ENCODE measurements around the gene SLC16A13. TPM values are rescaled to one million over a fixed set of nuclear protein-coding genes. Genes with fewer than 3 reads are reported as not detected.

The SLC16A13 gene
- total RNA-seq, 1 donor from 2014 or later: 3.4 TPM

- no peak for DNase-seq (ENCODE audit: low read depth)
- TF ChIP-seq CTCF (IDR thresholded peaks at IDR 0.05; ENCODE audit: insufficient read depth, low read length, poor library complexity, severe bottlenecking): no peak
- no peaks in the 10 kb centered on the region for H3K27me3 ChIP-seq (ENCODE audit: control insufficient read depth, insufficient read depth, low read length)
- no peaks in the 10 kb centered on the region for H3K36me3 ChIP-seq (ENCODE audit: control insufficient read depth, insufficient read depth, low read length)
- peak overlapping the region; percentile 66 for H3K4me3 ChIP-seq (ENCODE audit: low read depth, low read length)
These were observed 742 bp upstream of the SLC16A13 start for GRCh38 chr17:7034955-7035590.

GRCh38 chr17:7038025-7038862, 2.4 kb downstream of the SLC16A13 start:
- no peak for DNase-seq (ENCODE audit: low read depth)

GRCh38 chr17:7039832-7040231, 4.0 kb downstream of the SLC16A13 start:
- Histone ChIP-seq H3K27me3 (ENCODE audit: control insufficient read depth, insufficient read depth, low read length) (peaks cover 27% of the 10 kb centered on the region), H3K36me3 (ENCODE audit: control insufficient read depth, insufficient read depth, low read length) (no peaks in the 10 kb centered on the region), H3K4me3 (ENCODE audit: low read depth, low read length) (no peak overlapping the region)
- no peak for DNase-seq (ENCODE audit: low read depth)
- TF ChIP-seq CTCF (IDR thresholded peaks at IDR 0.05; ENCODE audit: insufficient read depth, low read length, poor library complexity, severe bottlenecking): no peak

More at GRCh38 chr17:7038025-7038862, 2.4 kb downstream of the SLC16A13 start:
- no peak overlapping the region for H3K4me3 ChIP-seq (ENCODE audit: low read depth, low read length)
- no peaks in the 10 kb centered on the region for H3K36me3 ChIP-seq (ENCODE audit: control insufficient read depth, insufficient read depth, low read length)
- peaks cover 16% of the 10 kb centered on the region for H3K27me3 ChIP-seq (ENCODE audit: control insufficient read depth, insufficient read depth, low read length)
- TF ChIP-seq CTCF (IDR thresholded peaks at IDR 0.05; ENCODE audit: insufficient read depth, low read length, poor library complexity, severe bottlenecking): no peak

GRCh38 chr17:7041607-7042500, 6.0 kb downstream of the SLC16A13 start:
- H3K27me3 ChIP-seq (ENCODE audit: control insufficient read depth, insufficient read depth, low read length): peaks cover 33% of the 10 kb centered on the region
- no peak for TF ChIP-seq CTCF (IDR thresholded peaks at IDR 0.05; ENCODE audit: insufficient read depth, low read length, poor library complexity, severe bottlenecking)
- no peak overlapping the region for H3K4me3 ChIP-seq (ENCODE audit: low read depth, low read length)
- no peaks in the 10 kb centered on the region for H3K36me3 ChIP-seq (ENCODE audit: control insufficient read depth, insufficient read depth, low read length)
- DNase-seq (ENCODE audit: low read depth): no peak

- no peak for DNase-seq (ENCODE audit: low read depth)
- no peak for TF ChIP-seq CTCF (IDR thresholded peaks at IDR 0.05; ENCODE audit: insufficient read depth, low read length, poor library complexity, severe bottlenecking)
- Histone ChIP-seq H3K27me3 (ENCODE audit: control insufficient read depth, insufficient read depth, low read length) (peaks cover 33% of the 10 kb centered on the region), H3K4me3 (ENCODE audit: low read depth, low read length) (no peak overlapping the region), H3K36me3 (ENCODE audit: control insufficient read depth, insufficient read depth, low read length) (no peaks in the 10 kb centered on the region)
These were observed 6.8 kb downstream of the SLC16A13 start for GRCh38 chr17:7042501-7043181.
